Uterus (tissue), 2 donors: Measurements from ENCODE around the gene TMEM150C.

Source experiments
- CTCF ChIP-seq, 4 experiments: fragments of 200-600 bp in 2 of 4; fragments of 450-650 bp in 2 of 4; sonication (generic) in 2 of 4; IDR thresholded peaks; one replicate each; pipeline ENCODE4 v1.5.1; 2016 to 2019; ENCODE audit warnings: antibody characterized with exemption in 4 of 4, mild to moderate bottlenecking in 2 of 4, moderate library complexity in 1 of 4
- POLR2A ChIP-seq, 2 donors: fragments of 450-650 bp; IDR thresholded peaks; one replicate each; pipeline ENCODE4 v1.6.1; 2016; ENCODE audit warnings: antibody characterized with exemption in 2 of 2, mild to moderate bottlenecking in 1 of 2, moderate library complexity in 1 of 2

GRCh38 chr4:82500435-82501153 lies 61.2 kb downstream of the TMEM150C start:
- TF ChIP-seq CTCF (IDR thresholded peaks at IDR 0.05) (no peak), POLR2A (IDR thresholded peaks at IDR 0.05) (no peak)
